Upper lobe of left lung (tissue), 6 donors: ENCODE results near the gene DUS1L. TPM values are rescaled to one million over a fixed set of nuclear protein-coding genes. Genes with fewer than 3 reads are reported as not detected.

Source experiments
- ATAC-seq, 2 donors: fragments of 200-7000 bp; cut with Tn5 transposase; one replicate each; pipeline ENCODE4 v1.9.1; 2022; ENCODE audit warnings: mild to moderate bottlenecking in 2 of 2, moderate library complexity in 2 of 2; ENCODE audit not compliant: low FRiP score in 2 of 2
- DNase-seq, 2 donors: peaks; one replicate each; pipeline ENCODE4 v3.0.0-alpha.2; 2019 to 2020
- H3K27ac ChIP-seq, 4 donors: fragments of 200-600 bp; sonication (generic); one replicate each; pipeline ENCODE4 v1.5.1; 2016 to 2019
- H3K27me3 ChIP-seq, 4 donors: fragments of 200-600 bp; sonication (generic); one replicate each; pipeline ENCODE4 v1.5.1; 2017 to 2019
- H3K36me3 ChIP-seq, 4 donors: fragments of 200-600 bp; sonication (generic); one replicate each; pipeline ENCODE4 v1.5.1; 2016 to 2019
- H3K4me1 ChIP-seq, 4 donors: fragments of 200-600 bp; sonication (generic); one replicate each; pipeline ENCODE4 v1.5.1; 2018 to 2019
- H3K4me3 ChIP-seq, 4 donors: fragments of 200-600 bp; sonication (generic); one replicate each; pipeline ENCODE4 v1.5.1; 2017 to 2019; ENCODE audit warnings: mild to moderate bottlenecking in 2 of 4, moderate library complexity in 1 of 4
- H3K9me3 ChIP-seq, 4 donors: fragments of 200-600 bp; sonication (generic); one replicate each; pipeline ENCODE4 v1.5.1; 2018 to 2019
- CTCF ChIP-seq, 6 experiments: fragments of 450-650 bp in 4 of 6; fragments of 200-600 bp in 2 of 6; sonication (generic) in 2 of 6; IDR thresholded peaks; one replicate each; pipeline ENCODE4 v1.5.1; 2016 to 2019; ENCODE audit warnings: antibody characterized with exemption in 6 of 6
- EP300 ChIP-seq, 4 donors: sonication (generic); formaldehyde crosslinking; IDR thresholded peaks; one replicate each; pipeline ENCODE4 v1.5.1; 2017; ENCODE audit warnings: antibody characterized with exemption in 4 of 4, control low read depth in 2 of 4
- POLR2A ChIP-seq, 4 donors: fragments of 450-650 bp; IDR thresholded peaks; one replicate each; pipeline ENCODE4 v1.5.1; 2016 to 2017; ENCODE audit warnings: antibody characterized with exemption in 4 of 4, mild to moderate bottlenecking in 2 of 4
- POLR2AphosphoS5 ChIP-seq, 2 donors: sonication (generic); formaldehyde crosslinking; IDR thresholded peaks; one replicate each; pipeline ENCODE4 v1.5.1; 2017; ENCODE audit warnings: antibody characterized with exemption in 2 of 2
- WGBS, 2 donors: methylation state at CpG; one replicate each; pipeline ENCODE4 v1.1.5; 2017 to 2018; 5-methylcytosine and 5-hydroxymethylcytosine counted together
- total RNA-seq, 6 donors: library from RNA; depleted of rRNA in 4 of 6; stranded (reverse); fragments of >200 nt in 4 of 6; gene quantifications; one replicate each; pipeline versions ENCODE4 v1.1.0 to v1.2.1, GENCODE V29; 2016 to 2021
- donor health status: DM: no; HTN: no; CAD: no; lungs with moderate emphysema.
- donor health status: DM: no; HTN: yes; CAD: no; lungs with severe emphysema.

DUS1L gene
- total RNA-seq, 6 donors from 2014 or later = 53.5 to 183 (median 106) TPM

GRCh38 chr17:82078433-82078832 lies 12.8 kb upstream of the DUS1L start:
- 96 to 97% methylated on average over 15 to 18 of the region's 18 CpGs for WGBS, 2 donors
- H3K9me3 ChIP-seq = no peaks in the 10 kb centered on the region
- H3K27me3 ChIP-seq = no peaks in the 10 kb centered on the region
- DNase-seq = peak in 1 of 2 donors; percentile 73
- H3K27ac ChIP-seq = no peak overlapping the region
- peaks cover 43 to 58% (median 53%) of the 10 kb centered on the region in 4 donors for H3K36me3 ChIP-seq
- TF ChIP-seq CTCF (IDR thresholded peaks at IDR 0.05) = no peak
- no peak for TF ChIP-seq POLR2AphosphoS5 (IDR thresholded peaks at IDR 0.05)
- no peak overlapping the region for H3K4me3 ChIP-seq
- ATAC-seq = no peak
- H3K4me1 ChIP-seq = no peaks in the 10 kb centered on the region

- Histone ChIP-seq H3K36me3 (peaks cover 37 to 52% (median 46%) of the 10 kb centered on the region in 4 donors), H3K4me3 (no peak overlapping the region), H3K27ac (peak overlapping the region in 1 of 4 donors; percentile 21), H3K4me1 (no peaks in the 10 kb centered on the region), H3K27me3 (no peaks in the 10 kb centered on the region), H3K9me3 (no peaks in the 10 kb centered on the region)
- WGBS, 2 donors = 68 to 75% methylated on average over 15 to 23 of the region's 28 CpGs
- ATAC-seq (peak; percentile 4 to 40), DNase-seq (peak in 1 of 2 donors; percentile 75)
- TF ChIP-seq CTCF (IDR thresholded peaks at IDR 0.05) = no peak
- TF ChIP-seq POLR2AphosphoS5 (IDR thresholded peaks at IDR 0.05) = no peak
- no peak for TF ChIP-seq EP300 (IDR thresholded peaks at IDR 0.05)
- peak in 1 of 4 donors; percentile 18 for TF ChIP-seq POLR2A (IDR thresholded peaks at IDR 0.05)
Observed at GRCh38 chr17:82077617-82078358, 12.2 kb upstream of the DUS1L start.

GRCh38 chr17:82076785-82077591 lies 11.4 kb upstream of the DUS1L start:
- Histone ChIP-seq H3K36me3 (peaks cover 29 to 44% (median 38%) of the 10 kb centered on the region in 4 donors), H3K27me3 (no peaks in the 10 kb centered on the region)

GRCh38 chr17:82076018-82076784 lies 10.6 kb upstream of the DUS1L start:
- ATAC-seq (no peak), DNase-seq (peak in 1 of 2 donors; percentile 44)
- peaks cover 25 to 36% (median 31%) of the 10 kb centered on the region in 4 donors for H3K36me3 ChIP-seq
- no peak overlapping the region for H3K27ac ChIP-seq
- 82 to 83% methylated on average over 25 of the region's 25 CpGs for WGBS, 2 donors
- no peaks in the 10 kb centered on the region for H3K27me3 ChIP-seq
- no peak overlapping the region for H3K4me3 ChIP-seq
- no peak for TF ChIP-seq EP300 (IDR thresholded peaks at IDR 0.05)
- TF ChIP-seq POLR2A (IDR thresholded peaks at IDR 0.05) = peak in 1 of 4 donors; percentile 43
- peak in 1 of 2 donors; percentile 6 for TF ChIP-seq POLR2AphosphoS5 (IDR thresholded peaks at IDR 0.05)
- no peak for TF ChIP-seq CTCF (IDR thresholded peaks at IDR 0.05)
- no peaks in the 10 kb centered on the region for H3K9me3 ChIP-seq
- no peaks in the 10 kb centered on the region for H3K4me1 ChIP-seq

More at GRCh38 chr17:82076785-82077591, 11.4 kb upstream of the DUS1L start:
- whole genome bisulfite sequencing, 2 donors = 84 to 89% methylated on average over 7 to 18 of the region's 21 CpGs
- Histone ChIP-seq H3K9me3 (no peaks in the 10 kb centered on the region), H3K27ac (peak overlapping the region in 1 of 4 donors; percentile 21), H3K4me3 (no peak overlapping the region), H3K4me1 (no peaks in the 10 kb centered on the region)
- TF ChIP-seq CTCF (IDR thresholded peaks at IDR 0.05) (peak in 2 of 6 experiments; percentile 13 to 14), POLR2AphosphoS5 (IDR thresholded peaks at IDR 0.05) (no peak), POLR2A (IDR thresholded peaks at IDR 0.05) (peak in 1 of 4 donors; percentile 15), EP300 (IDR thresholded peaks at IDR 0.05) (no peak)
- DNase-seq (peak in 1 of 2 donors; percentile 75), ATAC-seq (peak; percentile 3 to 5)
